Stimulated activated CD4-positive, alpha-beta T cell treated with anti-CD3 and anti-CD28 coated beads, Interleukin-4, amount 100 ng/mL, for 48 hours (primary cell): ENCODE results near the gene MDFIC2.

Experiments
- DNase-seq, 2 donors: peaks; one replicate each; pipeline ENCODE4 v3.0.0-alpha.2; 2020; ENCODE audit warnings: low read depth in 2 of 2

MDFIC2 gene

DNA sequence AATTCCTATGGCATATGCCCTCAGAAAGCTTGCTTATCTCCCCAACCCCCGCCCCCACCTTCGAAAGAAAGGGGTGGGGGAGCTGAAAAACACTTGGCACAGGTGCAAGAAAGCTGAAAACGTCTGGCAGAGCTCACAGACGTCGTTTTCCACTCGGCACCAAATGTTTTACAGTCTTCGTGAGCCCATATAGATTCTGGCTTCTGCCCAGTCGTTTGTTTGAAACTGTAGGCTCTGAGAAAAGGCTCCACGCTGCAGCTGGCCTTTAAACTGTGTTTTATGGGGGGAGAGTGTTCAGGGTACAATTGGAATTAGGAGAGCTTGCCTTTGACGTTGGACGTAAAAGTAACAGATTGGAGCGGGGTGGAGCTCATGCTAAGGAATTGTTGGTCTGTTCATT is 130.3 kb downstream of the MDFIC2 start:
- no peak for DNase-seq

DNA sequence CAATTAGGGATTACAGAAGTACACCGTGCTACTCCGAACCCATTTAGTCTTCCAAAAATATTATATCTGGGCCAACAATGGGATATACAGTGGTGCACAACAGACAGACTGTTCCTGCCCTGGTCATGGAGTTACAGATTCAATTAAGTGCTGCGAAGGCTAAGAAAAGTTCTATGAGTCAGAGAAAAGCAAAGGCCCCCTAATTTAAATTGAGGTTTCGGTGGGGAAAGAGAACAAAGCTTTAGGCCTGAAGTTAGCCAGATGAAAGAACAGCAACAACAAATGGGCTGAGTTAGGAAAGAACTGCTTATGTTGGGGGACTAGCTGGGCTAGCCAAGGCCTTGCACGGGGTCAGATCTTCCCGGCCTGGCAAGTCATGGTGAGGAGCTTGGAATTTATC is 131.8 kb downstream of the MDFIC2 start:
- DNase-seq, result no peak

DNA sequence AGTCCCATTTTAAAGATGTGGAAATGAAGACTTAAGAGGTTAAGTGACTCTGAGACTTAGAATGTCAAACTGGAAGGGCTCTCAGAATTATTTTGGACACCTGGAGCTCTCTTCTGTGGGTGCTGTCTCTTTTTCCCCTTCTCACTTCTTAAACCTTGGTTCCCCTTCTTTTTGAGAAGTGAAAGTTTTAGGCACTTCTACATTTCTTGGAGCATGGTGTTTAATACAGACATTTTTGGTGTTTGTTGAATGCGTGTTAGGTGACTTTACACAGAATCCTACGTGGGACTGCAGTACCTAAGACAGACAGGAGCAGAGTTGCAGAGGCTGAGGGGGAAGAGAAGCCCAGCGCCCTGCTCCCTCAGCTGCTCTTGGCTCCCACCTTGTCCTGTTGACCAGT is 133.3 kb downstream of the MDFIC2 start:
- no peak for DNase-seq

DNA sequence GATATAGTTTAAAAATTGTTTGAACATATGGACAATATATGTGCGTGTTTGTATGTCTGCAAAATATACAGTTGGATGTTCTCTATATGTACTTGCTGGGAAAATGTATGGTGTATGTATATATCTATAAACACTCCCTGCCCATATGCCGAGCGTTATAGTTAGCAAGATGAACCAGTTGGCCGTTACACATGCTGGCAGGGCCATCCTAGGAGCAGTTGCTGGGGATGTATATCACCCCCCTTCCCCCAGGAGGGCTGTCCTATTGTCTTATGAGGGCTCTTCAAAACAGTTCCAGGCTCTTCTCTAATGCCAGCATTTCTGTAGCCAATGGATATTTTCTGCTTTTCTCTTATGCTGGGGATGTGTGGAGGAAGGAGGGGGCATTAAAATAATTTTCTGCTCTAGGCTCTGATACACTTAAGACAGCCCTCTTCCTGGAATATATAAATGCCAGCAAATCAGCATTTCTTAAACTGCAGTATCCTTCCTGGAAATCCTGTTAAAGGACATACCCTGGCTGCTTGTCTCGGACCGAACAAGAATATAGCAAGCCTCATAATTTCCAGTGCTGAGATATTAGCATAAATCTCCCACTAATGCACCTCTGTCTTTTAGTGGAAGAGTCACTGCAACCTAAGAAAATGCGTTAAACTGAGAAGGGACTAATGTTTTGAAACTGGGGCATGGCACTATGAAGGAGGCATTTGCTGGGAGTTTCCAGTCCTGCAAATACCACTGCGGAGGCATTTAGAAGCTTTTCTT is 134.4 kb downstream of the MDFIC2 start:
- DNase-seq, result no peak

DNA sequence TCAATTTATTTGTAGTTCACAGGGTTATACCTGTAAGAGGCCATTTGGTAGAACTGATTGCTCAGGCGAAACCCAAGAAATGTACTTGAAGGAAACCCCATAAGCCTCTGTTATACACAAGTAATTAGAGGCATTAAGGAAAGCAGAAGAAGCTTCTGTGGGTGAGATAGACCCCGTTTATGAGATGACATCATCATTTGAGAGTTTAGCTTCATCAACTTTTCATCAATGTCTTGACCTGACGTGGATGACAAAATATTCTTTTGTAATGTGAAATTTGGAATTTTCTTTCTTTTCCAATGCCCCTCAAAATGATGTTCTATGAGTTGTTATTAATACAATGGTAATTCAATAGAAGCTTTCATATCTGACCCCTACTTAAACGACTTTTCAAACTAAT is 136.2 kb downstream of the MDFIC2 start:
- DNase-seq, result no peak

DNA sequence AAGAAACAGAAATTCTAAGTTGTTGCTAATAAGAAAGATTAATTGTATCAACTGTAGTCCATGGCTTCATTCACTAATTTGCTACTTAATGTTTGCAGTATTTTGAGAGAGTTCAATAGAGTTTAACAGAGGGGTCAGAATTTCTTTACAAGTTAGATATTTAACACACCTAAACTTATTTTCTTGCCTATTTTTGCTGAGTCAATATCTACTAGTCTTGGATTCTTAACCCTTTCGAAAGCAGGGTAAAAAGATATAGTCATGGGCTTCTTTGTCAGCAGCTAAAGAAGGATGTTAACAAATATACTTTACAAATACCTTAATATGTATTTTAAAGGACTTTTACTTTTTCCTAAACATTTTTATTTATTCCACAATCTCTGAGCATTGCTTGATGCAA is 155.6 kb downstream of the MDFIC2 start:
- no peak for DNase-seq

DNA sequence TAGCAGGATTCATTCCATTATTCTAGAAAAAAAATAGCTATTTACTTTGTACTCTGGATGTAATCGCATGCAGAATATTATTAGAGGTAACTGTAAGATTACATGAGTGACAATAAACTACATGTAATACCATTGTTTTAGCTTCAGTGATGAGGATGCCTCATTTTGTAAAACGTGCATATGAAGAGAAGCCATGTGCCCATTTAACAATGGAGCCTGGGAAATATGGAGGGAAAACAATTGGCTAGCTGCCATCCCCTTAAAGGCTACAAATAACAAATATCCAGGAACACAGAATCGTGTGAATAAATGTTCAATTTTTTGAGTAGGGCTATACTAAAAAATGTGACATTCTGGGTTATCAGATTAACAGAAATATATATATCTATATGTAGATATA is 161.8 kb downstream of the MDFIC2 start:
- DNase-seq, result no peak

DNA sequence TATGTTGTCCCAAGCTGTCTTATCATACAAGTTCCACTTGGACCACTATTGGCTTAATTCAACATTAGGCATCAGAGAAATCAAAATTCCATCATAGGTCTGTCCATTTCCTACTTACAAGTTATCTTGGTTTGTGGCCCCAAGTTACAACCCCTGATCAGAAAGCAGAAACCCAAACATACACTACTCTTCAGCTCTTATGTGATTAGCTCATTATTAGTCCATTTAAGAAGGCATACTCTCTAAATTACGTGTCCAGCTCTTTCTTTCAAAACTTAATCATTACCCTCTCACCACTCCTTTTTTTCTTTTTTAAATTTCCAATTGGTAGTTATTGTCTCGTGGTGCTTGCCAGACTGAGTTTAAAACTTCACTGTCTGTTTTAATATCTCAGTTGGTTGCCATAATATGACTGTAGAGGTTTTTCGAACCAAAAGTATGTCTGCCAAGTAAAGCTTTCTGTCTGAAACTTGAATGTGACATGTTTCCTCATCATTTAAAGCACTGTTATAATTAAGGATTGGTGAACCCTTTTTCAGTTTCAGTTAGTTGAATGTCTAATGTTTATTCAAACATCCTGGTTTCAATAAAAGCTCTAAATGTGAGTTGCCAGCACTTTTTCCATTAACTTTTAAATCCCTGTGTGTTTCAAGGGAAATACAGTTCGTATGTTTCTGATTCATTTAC is 162.6 kb downstream of the MDFIC2 start:
- DNase-seq, result no peak
